IPS DF 6.9 (cell line): ENCODE results near the gene GIMAP8.

Experiments
- DNase-seq: peaks from one replicate; pipeline ENCODE4 v3.0.0-alpha.2; 2013; ENCODE audit warnings: low read depth, low spot score
- H3K27ac ChIP-seq: one replicate; pipeline ENCODE4 v1.5.1; 2013; ENCODE audit warnings: low read length, control low read depth
- H3K27me3 ChIP-seq: 2 replicates; pipeline ENCODE4 v1.6.1; 2013; ENCODE audit warnings: mild to moderate bottlenecking, low read length; ENCODE audit not compliant: control insufficient read depth, insufficient read depth
- H3K36me3 ChIP-seq: 2 replicates; pipeline ENCODE4 v1.6.1; 2013; ENCODE audit warnings: low read length; ENCODE audit not compliant: control insufficient read depth, insufficient read depth
- H3K4me1 ChIP-seq: 2 replicates; pipeline ENCODE4 v1.6.1; 2013; ENCODE audit warnings: low read length; ENCODE audit not compliant: control insufficient read depth, insufficient read depth
- H3K4me3 ChIP-seq: 2 replicates; pipeline ENCODE4 v1.5.1; 2013; ENCODE audit warnings: mild to moderate bottlenecking, low read length
- H3K9me3 ChIP-seq: 2 replicates; pipeline ENCODE4 v1.6.1; 2013; ENCODE audit warnings: low read length, inconsistent platforms; ENCODE audit not compliant: control insufficient read depth, insufficient read depth
- WGBS: extraction: QIAGEN DNeasy Blood & Tissue Kit; methylation state at CpG from one replicate; pipeline ENCODE4 v1.1.7; 2013; ENCODE audit warnings: mixed read lengths, missing lambda C conversion rate; ENCODE audit not compliant: insufficient read length, insufficient coverage; 5-methylcytosine and 5-hydroxymethylcytosine counted together

Gene GIMAP8

DNA sequence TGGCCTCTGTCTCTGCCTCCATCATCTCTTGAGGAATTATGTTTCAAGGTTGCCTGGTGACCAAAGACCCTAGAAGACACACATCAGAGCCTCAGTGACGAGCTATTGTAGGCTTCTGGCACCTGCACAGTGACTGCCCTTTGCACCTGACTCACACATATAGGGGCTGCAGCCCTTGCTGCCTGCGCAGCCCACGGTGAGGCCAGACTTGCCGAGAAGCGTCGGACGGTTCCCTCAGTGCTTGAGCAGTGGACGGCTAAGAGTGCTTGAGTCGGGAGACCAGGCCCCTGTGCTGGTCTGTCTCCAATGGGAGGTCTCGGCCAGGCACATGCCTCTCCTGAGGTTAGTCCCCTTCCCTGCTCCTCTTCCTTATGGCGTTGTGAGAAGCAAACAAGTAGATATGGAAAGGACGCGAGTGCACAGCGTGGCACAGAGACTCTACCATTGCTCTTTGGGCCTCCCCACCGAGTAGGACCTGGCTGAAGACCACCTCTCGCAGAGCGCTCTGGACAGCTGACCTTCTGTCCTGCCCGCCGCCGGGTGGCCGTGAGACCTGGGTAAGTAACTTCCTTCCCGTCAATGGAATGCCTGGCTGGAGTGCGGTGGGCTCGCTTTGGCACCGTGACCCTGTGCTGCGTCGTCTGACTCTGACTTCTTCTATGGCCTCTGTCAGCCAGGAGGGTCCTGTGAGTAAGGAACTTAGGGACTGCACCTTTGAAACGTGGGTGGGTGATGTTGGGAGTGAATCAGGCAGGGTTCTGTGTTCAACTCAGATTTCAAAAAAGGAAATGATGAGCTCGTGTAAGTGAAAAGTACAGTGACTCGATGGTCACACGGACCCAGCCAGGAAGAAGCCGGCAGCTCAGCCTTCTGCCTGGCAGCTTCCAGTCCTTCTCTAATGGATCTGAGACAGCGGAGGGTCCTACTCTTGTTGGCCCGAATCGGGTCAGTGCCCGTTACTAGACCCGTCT, 37.6 kb upstream of the GIMAP8 start:
- no peak for DNase-seq
- Histone ChIP-seq H3K27ac (no peak overlapping the region), H3K4me1 (no peaks in the 10 kb centered on the region), H3K27me3 (no peaks in the 10 kb centered on the region; the same call in 1 of the 2 replicates), H3K9me3 (no peaks in the 10 kb centered on the region), H3K4me3 (no peak overlapping the region), H3K36me3 (peaks cover 6% of the 10 kb centered on the region)
- no CpG with 5 or more reads among the region's 37 CpGs for WGBS

DNA sequence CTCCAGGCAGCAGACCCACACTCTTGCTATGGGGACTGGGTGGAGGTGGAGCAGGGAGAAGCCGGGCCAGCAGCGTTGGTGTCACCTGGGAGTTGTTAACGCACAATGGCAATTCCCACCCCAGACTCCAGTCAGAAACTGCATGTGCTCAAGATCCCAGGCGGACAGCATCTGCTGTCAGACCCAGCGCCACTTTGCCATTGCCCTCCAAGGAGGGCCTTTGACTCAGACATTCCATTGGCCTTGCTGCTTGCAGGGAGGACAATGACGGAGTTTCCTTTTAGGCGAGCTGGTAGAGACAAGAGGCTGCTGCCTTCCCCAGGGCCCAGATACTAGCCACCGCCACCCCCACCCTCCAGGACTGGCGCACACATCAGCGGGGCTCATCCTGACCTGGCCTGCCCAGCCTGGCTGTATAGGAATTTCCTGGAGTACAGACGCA, 36.8 kb upstream of the GIMAP8 start:
- DNase-seq = no peak
- no CpG with 5 or more reads among the region's 11 CpGs for WGBS
- Histone ChIP-seq H3K27me3 (no peaks in the 10 kb centered on the region; the same call in 1 of the 2 replicates), H3K27ac (no peak overlapping the region), H3K4me3 (no peak overlapping the region), H3K36me3 (no peaks in the 10 kb centered on the region), H3K9me3 (no peaks in the 10 kb centered on the region), H3K4me1 (no peaks in the 10 kb centered on the region)

DNA sequence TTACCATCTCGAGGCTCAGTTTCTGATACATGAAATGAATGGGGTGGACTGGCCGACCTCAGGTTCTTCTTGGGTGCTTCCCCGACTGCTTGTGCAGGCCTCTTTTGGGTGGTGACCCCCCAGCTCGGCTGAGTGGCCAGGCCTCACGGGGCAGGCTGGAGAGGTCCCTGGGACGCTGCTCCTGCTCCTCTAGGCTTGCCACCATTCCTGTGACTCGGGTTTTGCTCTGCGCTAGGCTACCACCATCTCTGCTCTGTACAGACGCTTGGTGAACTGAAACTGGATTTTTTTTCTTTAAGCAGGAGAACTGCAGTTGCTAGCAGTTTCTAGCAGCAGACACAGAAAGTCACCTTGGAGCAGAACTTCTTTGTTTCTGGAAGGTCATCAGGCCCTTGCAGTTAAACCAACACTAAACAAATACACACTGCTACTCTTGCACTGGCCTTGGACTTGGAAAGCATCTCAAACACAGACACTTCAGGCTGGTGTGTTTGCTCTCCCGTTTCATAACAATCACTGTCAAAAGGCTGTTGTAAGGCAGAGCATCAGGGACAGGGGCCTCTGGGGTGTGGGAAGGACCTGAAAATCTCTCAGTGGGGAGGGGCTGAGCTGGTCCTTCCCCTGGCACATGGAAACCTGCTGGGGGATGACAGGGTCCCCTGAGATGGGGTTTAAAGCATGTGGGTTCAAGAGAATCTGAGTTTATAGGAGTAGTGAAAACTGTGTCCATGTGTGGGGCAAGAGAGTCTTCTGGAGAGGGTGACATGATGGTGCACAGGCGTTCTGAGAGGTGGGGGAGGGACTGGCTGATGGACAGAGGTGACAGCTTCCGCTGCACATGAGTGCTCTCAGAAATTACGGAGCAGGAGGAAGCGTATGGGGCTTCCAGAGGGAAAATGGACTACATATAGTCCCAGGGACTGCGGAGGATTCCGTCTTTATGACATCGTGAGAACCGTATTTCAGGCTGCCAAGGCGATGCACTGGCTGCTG, 35.0 kb upstream of the GIMAP8 start:
- Histone ChIP-seq H3K4me1 (no peaks in the 10 kb centered on the region), H3K4me3 (no peak overlapping the region), H3K27me3 (no peaks in the 10 kb centered on the region; the same call in 1 of the 2 replicates), H3K27ac (no peak overlapping the region), H3K36me3 (no peaks in the 10 kb centered on the region), H3K9me3 (no peaks in the 10 kb centered on the region)
- DNase-seq = no peak
- no CpG with 5 or more reads among the region's 19 CpGs for WGBS

DNA sequence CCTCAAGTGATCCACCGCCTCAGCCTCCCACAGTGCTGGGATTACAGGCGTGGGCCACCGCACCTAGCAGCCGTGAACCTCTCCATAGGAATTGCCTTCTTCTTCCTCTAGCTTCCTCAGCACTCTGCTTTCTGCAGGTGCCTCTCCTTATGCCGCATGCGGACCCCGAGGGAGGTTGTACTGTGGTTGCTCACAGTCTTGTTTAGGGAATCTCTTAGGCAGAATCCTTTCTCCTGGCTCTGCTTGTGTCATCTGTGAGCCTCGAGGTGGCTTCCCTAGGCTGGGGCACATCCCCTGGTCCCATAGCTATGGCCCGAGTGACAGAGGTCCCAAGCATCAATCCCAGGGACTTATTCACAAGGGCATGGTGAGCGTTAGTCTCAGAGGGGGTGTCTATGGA, 33.2 kb upstream of the GIMAP8 start:
- DNase-seq = no peak
- Histone ChIP-seq H3K4me3 (no peak overlapping the region), H3K27me3 (no peaks in the 10 kb centered on the region; the same call in 1 of the 2 replicates), H3K4me1 (no peaks in the 10 kb centered on the region), H3K9me3 (no peaks in the 10 kb centered on the region), H3K27ac (no peak overlapping the region), H3K36me3 (no peaks in the 10 kb centered on the region)
- no CpG with 5 or more reads among the region's 10 CpGs for WGBS

DNA sequence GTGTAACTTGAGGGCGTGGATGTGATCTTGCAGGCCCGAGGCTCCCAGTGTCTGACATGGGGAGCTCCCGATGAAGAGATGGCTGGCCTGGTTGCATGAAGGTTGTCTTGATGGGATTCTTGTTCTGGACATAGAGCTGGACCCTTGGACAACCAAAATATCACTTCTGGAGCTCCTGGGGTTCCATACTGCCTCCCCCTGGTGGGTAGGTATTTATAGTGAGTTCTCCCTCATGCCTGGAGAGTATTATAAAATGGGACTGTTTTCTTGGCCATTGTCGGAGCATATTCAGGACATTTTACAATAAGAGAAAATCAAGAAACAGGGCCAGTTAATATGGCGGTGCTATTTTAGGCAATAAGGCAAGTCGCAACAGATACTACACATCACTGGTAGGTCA, 32.6 kb upstream of the GIMAP8 start:
- no CpG with 5 or more reads among the region's 6 CpGs for WGBS

DNA sequence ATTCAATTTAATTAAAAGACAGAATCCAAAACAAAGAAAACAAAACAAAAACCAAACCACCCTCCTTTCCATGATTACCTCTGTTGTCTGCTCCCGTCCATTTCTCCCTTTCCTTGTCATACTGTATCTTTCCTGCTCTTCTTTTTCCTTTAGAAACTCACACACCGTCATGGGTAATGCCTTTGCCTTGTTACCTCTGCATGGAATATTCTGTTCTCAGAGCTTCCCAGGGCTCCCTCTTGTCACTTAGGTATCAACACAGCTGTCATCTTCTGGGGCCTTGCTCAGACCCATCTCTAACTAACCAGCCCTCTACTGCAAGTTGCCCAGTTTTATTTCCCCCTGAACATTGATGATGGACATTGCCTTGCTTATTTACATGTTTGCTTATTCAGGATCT, 30.2 kb upstream of the GIMAP8 start:
- H3K4me1 ChIP-seq = no peaks in the 10 kb centered on the region
- no CpG with 5 or more reads among the region's 2 CpGs for WGBS
- no peak overlapping the region for H3K27ac ChIP-seq
- H3K9me3 ChIP-seq = no peaks in the 10 kb centered on the region
- no peak for DNase-seq
- no peaks in the 10 kb centered on the region for H3K36me3 ChIP-seq
- H3K27me3 ChIP-seq = no peaks in the 10 kb centered on the region; the same call in 1 of the 2 replicates
- H3K4me3 ChIP-seq = no peak overlapping the region

More for the DNA sequence above, 32.6 kb upstream of the GIMAP8 start:
- H3K36me3 ChIP-seq = no peaks in the 10 kb centered on the region
- no peak overlapping the region for H3K4me3 ChIP-seq
- no peak for DNase-seq
- no peak overlapping the region for H3K27ac ChIP-seq
- H3K9me3 ChIP-seq = no peaks in the 10 kb centered on the region
- no peaks in the 10 kb centered on the region; the same call in 1 of the 2 replicates for H3K27me3 ChIP-seq
- H3K4me1 ChIP-seq = no peaks in the 10 kb centered on the region

DNA sequence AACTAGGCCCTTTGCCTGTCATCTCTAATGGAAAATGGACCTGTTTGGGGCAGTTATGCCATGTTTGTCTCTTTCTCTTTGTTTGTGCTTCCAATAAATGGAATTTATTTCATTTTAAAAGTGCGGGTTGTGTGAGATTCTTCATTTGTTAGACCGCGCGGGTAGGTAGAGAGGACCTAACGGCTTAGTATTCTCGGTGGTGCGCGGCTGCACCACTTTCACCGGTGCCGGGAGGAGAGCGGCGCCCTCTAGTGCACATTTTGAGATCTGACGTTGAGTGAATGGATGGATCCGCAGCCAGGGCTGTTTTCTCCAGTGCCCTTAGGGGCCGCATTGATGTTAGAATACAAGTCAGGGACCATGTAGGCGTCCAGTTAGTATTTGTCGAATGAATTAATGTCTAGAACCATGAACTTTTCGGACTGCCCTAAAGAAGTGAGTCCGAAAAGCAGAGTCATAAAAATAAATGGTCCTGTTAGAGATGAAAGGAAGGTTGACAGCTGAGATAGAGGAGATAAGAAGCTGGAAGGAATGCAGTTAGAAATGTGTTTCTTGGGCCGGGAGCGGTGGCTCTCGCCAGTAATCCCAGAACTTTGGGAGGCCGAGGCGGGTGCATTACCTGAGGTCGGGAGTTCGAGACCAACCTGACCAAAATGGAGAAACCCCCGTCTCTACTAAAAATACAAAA, 29.3 kb upstream of the GIMAP8 start:
- Histone ChIP-seq H3K36me3 (no peaks in the 10 kb centered on the region), H3K27me3 (no peaks in the 10 kb centered on the region; the same call in 1 of the 2 replicates), H3K9me3 (no peaks in the 10 kb centered on the region), H3K4me1 (no peaks in the 10 kb centered on the region), H3K27ac (no peak overlapping the region), H3K4me3 (no peak overlapping the region)
- no CpG with 5 or more reads among the region's 27 CpGs for WGBS
- no peak for DNase-seq

DNA sequence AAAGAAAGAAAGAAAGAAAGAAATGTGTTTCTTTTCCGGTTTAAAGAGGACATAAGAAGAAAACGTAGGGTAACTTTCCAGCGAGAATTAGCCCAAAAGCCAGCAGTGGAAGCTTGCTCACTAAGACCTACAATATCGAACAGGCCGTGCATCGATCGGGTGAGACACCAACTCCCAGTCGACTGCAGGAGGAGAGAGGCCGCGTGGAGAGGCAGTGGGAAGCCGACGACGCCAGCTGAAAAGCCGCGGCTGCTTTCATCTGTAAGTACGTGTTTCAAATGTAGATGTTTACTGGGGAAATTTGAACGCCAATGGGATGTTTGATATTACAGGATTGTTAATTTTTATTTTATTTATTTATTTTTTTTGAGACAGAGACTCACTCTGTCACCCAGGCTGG, 28.6 kb upstream of the GIMAP8 start:
- no peaks in the 10 kb centered on the region; the same call in 1 of the 2 replicates for H3K27me3 ChIP-seq
- H3K4me3 ChIP-seq = no peak overlapping the region
- no peaks in the 10 kb centered on the region for H3K9me3 ChIP-seq
- no peak for DNase-seq
- WGBS = 100% methylated on average over 1 of the region's 17 CpGs
- H3K36me3 ChIP-seq = no peaks in the 10 kb centered on the region
- no peak overlapping the region for H3K27ac ChIP-seq
- H3K4me1 ChIP-seq = no peaks in the 10 kb centered on the region

DNA sequence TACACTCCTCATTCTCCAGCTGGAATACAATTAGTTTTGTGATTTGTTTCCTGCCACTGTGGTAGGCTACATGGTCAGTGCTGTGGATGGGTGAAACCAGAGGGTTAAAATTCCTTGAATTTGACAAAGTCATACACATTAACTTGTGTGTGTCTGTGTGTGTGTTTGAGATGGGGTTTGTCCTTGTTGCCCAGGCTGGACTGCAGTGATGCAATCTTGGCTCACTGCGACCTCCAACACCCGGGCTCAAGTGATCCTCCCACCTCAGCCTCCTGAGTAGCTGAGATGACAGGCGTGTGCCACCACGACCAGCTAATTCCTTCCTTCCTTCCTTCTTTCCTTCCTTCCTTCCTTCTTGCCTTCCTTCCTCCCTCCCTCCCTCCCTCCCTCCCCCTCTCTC, 24.8 kb upstream of the GIMAP8 start:
- Histone ChIP-seq H3K27me3 (no peaks in the 10 kb centered on the region), H3K9me3 (no peaks in the 10 kb centered on the region), H3K4me1 (peaks cover 4% of the 10 kb centered on the region; the same call in 1 of the 2 replicates)

More for the DNA sequence above, 24.8 kb upstream of the GIMAP8 start:
- no peak overlapping the region for H3K27ac ChIP-seq
- H3K36me3 ChIP-seq = no peaks in the 10 kb centered on the region; the same call in 1 of the 2 replicates
- no peak for DNase-seq
- no CpG with 5 or more reads among the region's 4 CpGs for WGBS
- no peak overlapping the region for H3K4me3 ChIP-seq
